HG03095 (cell line): Measurements from ENCODE around the gene GPR12.

Experiments used
- ATAC-seq: cut with Tn5 transposase; IDR thresholded peaks from one replicate; pipeline ENCODE4 v1.9.1; 2021; ENCODE audit warnings: moderate library complexity; ENCODE audit not compliant: unreplicated experiment

Gene GPR12

GRCh38 chr13:26706381-26706780, 54.2 kb downstream of the GPR12 start:
- ATAC-seq, result no peak

- no peak for ATAC-seq
Measured at GRCh38 chr13:26705536-26705935, 55.0 kb downstream of the GPR12 start.
